ENCODE measurements around the gene HSPB1. TPM values are rescaled to one million over a fixed set of nuclear protein-coding genes. Genes with fewer than 3 reads are reported as not detected.

HSPB1 gene
- total and polyA plus RNA-seq, 4 donors = 25.5 to 186 (median 104) TPM

- H3K4me3 ChIP-seq (ENCODE audit: low read depth in 1 of 3, low read length in 3 of 3) = no peak overlapping the region
- H3K9ac ChIP-seq (ENCODE audit: low read depth in 1 of 2, low read length in 2 of 2) = no peak overlapping the region
- DNase-seq (ENCODE audit: low spot score) = no peak
- peak overlapping the region in 1 of 2 donors; percentile 38 for H3K27ac ChIP-seq (ENCODE audit: low read depth in 1 of 2, low read length in 2 of 2)
- TF ChIP-seq SP1 (IDR thresholded peaks at IDR 0.05) (no peak), REST (IDR thresholded peaks at IDR 0.05) (no peak), HNF4G (IDR thresholded peaks at IDR 0.05) (no peak), ATF3 (IDR thresholded peaks at IDR 0.05) (no peak), TAF1 (conservative IDR thresholded peaks at IDR 0.05) (no peak), NR2F2 (IDR thresholded peaks at IDR 0.05) (no peak), RXRA (IDR thresholded peaks at IDR 0.05) (peak in 1 of 2 donors; percentile 12), FOXA1 (IDR thresholded peaks at IDR 0.05) (no peak), EGR1 (IDR thresholded peaks at IDR 0.05; ENCODE audit: low read depth in 2 of 2) (no peak), YY1 (IDR thresholded peaks at IDR 0.05) (no peak), FOXA2 (IDR thresholded peaks at IDR 0.05) (no peak), ZBTB33 (IDR thresholded peaks at IDR 0.05) (no peak), JUND (IDR thresholded peaks at IDR 0.05) (peak in 1 of 2 donors; percentile 68), GABPA (IDR thresholded peaks at IDR 0.05 in 1 of 2, conservative IDR thresholded peaks at IDR 0.05 in 1 of 2) (no peak), MAX (IDR thresholded peaks at IDR 0.05) (no peak), CTCF (IDR thresholded peaks at IDR 0.05; ENCODE audit: low read depth, low read length, missing input control) (no peak), HNF4A (conservative IDR thresholded peaks at IDR 0.05) (peak in 1 of 2 donors; percentile 12), RAD21 (IDR thresholded peaks at IDR 0.05) (no peak)
- no peaks in the 10 kb centered on the region for H3K27me3 ChIP-seq (ENCODE audit: control insufficient read depth in 4 of 4, insufficient read depth in 4 of 4, low read length in 3 of 4)
- no peaks in the 10 kb centered on the region for H3K36me3 ChIP-seq (ENCODE audit: control insufficient read depth in 4 of 4, insufficient read depth in 3 of 4, low read depth in 1 of 4, low read length in 3 of 4)
- 87% methylated on average over 7 of the region's 7 CpGs for whole genome bisulfite sequencing
- H3K9me3 ChIP-seq (ENCODE audit: control insufficient read depth in 4 of 4, low read length in 3 of 4) = no peaks in the 10 kb centered on the region
- H3K4me1 ChIP-seq (ENCODE audit: control insufficient read depth in 4 of 4, insufficient read depth in 4 of 4, low read length in 3 of 4) = peaks cover 3 to 29% (median 11%) of the 10 kb centered on the region in 4 donors
Observed at GRCh38 chr7:76300166-76300731, 2.2 kb upstream of the HSPB1 start.
